Panc1 (cell line): ENCODE data around the gene NCOA4. TPM values are rescaled to one million over a fixed set of nuclear protein-coding genes. Genes with fewer than 3 reads are reported as not detected.

ENCODE experiments used
- ATAC-seq: fragments of 200-7000 bp; cut with Tn5 transposase; 2 replicates; pipeline ENCODE4 v1.9.1; 2020; ENCODE audit warnings: mild to moderate bottlenecking, moderate library complexity
- BruUV-seq: library from RNA; stranded (reverse); fragments of 400-500 nt; replicated peaks from 2 replicates; lab custom pipeline; 2021; lab: Mats Ljungman, UMichigan
- CTCF ChIA-PET: fragments of 300-600 bp; sonication (Branson Sonifier 250); formaldehyde crosslinking; loops from one replicate; lab custom pipeline; 2022; ENCODE audit warnings: antibody characterized with exemption; lab: Charles Lee
- POLR2A ChIA-PET: fragments of 300-600 bp; sonication (Branson Sonifier 250); formaldehyde crosslinking; loops from one replicate; lab custom pipeline; 2022; ENCODE audit warnings: antibody characterized with exemption; lab: Charles Lee
- DNase-seq: peaks from one replicate; pipeline ENCODE4 v3.0.0-alpha.2; 2010; ENCODE audit warnings: low read depth, low spot score
- H3K27ac ChIP-seq: 2 replicates; pipeline ENCODE4 v1.5.1; 2011; ENCODE audit warnings: mild to moderate bottlenecking, low read length, inconsistent platforms
- H3K27me3 ChIP-seq: fragments of 200-500 bp; sonication (Bioruptor generic); 2 replicates; pipeline ENCODE4 v1.6.0; 2014; ENCODE audit warnings: low read length, inconsistent platforms; ENCODE audit not compliant: control insufficient read depth, insufficient read depth
- H3K36me3 ChIP-seq: fragments of 200-500 bp; sonication (Bioruptor generic); 2 replicates; pipeline ENCODE4 v1.5.1; 2014; ENCODE audit warnings: inconsistent platforms, mild to moderate bottlenecking, low read length, moderate library complexity; ENCODE audit not compliant: control insufficient read depth, insufficient read depth
- H3K4me1 ChIP-seq: 2 replicates; pipeline ENCODE4 v1.5.1; 2011; ENCODE audit warnings: inconsistent platforms, mild to moderate bottlenecking, low read length, moderate library complexity; ENCODE audit not compliant: control insufficient read depth, insufficient read depth
- H3K4me3 ChIP-seq, 2 experiments: 2 replicates each; pipeline ENCODE4 v1.5.1; 2011 to 2012; ENCODE audit warnings: low read depth in 2 of 2, low read length in 2 of 2, mild to moderate bottlenecking in 2 of 2, inconsistent platforms in 1 of 2, moderate library complexity in 1 of 2
- H3K9me3 ChIP-seq: fragments of 200-500 bp; sonication (Bioruptor generic); 2 replicates; pipeline ENCODE4 v1.5.1; 2014; ENCODE audit warnings: low read depth, mild to moderate bottlenecking, inconsistent platforms, low read length, moderate library complexity; ENCODE audit not compliant: control insufficient read depth, insufficient read depth
- POLR2AphosphoS5 ChIP-seq: IDR thresholded peaks from 2 replicates; pipeline ENCODE4 v1.6.1; 2012; ENCODE audit warnings: mild to moderate bottlenecking, low read depth, low read length, moderate library complexity
- SIN3A ChIP-seq: IDR thresholded peaks from 2 replicates; pipeline ENCODE4 v1.6.1; 2012; ENCODE audit warnings: low read depth, mild to moderate bottlenecking, low read length, moderate library complexity, borderline replicate concordance; ENCODE audit not compliant: insufficient read depth
- TCF7L2 ChIP-seq: IDR thresholded peaks from 2 replicates; pipeline ENCODE4 v1.6.1; 2011; ENCODE audit warnings: mild to moderate bottlenecking, low read depth, low read length, inconsistent platforms
- in situ Hi-C: cut with HindIII; loops from 2 replicates; pipeline ENCODE4 v1.10.0; 2016; ENCODE audit warnings: low sequenced_read_pairs, low pct_unique_long_range_greater_than_20kb
- intact Hi-C: fragments of 100-400 bp; cut with micrococcal nuclease; formaldehyde crosslinking; loops from one replicate; pipeline ENCODE4 v1.10.0; 2022; ENCODE audit not compliant: unreplicated experiment
- total RNA-seq: library from RNA; stranded (reverse); gene quantifications from one replicate; pipeline ENCODE4 v1.2.1, GENCODE V29; 2021; ENCODE audit not compliant: unreplicated experiment
- TF ChIP-seq, protein P1 (sequence below): fragments of 450-650 bp; IDR thresholded peaks from 2 replicates; pipeline ENCODE4 v1.5.1; 2017; ENCODE audit warnings: mild to moderate bottlenecking
- TF ChIP-seq, protein P2 (sequence below), 2 experiments: IDR thresholded peaks; 2 replicates each; pipeline ENCODE4 v1.6.1; 2011 to 2012; ENCODE audit warnings: low read depth in 2 of 2, control low read depth in 1 of 2, low read length in 1 of 2, mild to moderate bottlenecking in 1 of 2, moderate library complexity in 1 of 2; ENCODE audit not compliant: insufficient read depth in 1 of 2

Gene NCOA4
- total RNA-seq, 1 experiment from 2014 or later, result 119 TPM

DNA sequence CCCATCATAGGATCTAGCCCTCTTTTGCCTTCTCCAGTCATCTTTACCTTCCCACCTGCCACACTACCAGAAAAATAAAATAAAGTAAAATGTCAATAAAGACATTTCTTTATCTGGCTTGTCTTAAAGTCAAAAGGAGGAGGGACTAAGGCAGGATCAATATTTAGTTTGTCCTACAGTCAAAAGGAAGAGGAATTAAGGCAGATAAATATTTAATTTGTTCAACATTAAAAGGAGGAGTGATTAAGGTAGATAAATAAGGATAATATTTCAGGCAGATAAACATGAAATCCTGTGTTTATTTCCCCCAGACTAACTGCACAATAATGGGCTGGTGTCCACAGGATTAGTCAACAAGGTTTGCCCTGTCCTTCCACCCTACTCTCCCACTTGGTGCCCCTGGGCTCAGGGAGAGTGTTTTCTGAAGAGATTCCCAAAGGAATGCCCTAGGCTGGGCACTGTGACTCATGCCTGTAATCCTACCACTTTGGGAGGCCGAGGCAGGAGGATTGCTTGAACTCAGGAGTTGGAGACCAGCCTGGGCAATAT is 33.9 kb upstream of the NCOA4 start:
- Histone ChIP-seq H3K4me1 (no peaks in the 10 kb centered on the region), H3K4me3 (no peak overlapping the region), H3K36me3 (no peaks in the 10 kb centered on the region), H3K9me3 (no peaks in the 10 kb centered on the region), H3K27me3 (no peaks in the 10 kb centered on the region; the same call in 1 of the 2 replicates), H3K27ac (no peak overlapping the region)
- no peak for DNase-seq
- intact Hi-C loops (no loop called here), in situ Hi-C loops (no loop called here)
- BruUV-seq, result no TSS peak
- ATAC-seq, result no peak
- ChIA-PET CTCF (no interaction called here), POLR2A (no interaction called here)
- TF ChIP-seq TCF7L2 (no peak), POLR2AphosphoS5 (no peak), SIN3A (no peak)
- TF ChIP-seq, protein P1, sequence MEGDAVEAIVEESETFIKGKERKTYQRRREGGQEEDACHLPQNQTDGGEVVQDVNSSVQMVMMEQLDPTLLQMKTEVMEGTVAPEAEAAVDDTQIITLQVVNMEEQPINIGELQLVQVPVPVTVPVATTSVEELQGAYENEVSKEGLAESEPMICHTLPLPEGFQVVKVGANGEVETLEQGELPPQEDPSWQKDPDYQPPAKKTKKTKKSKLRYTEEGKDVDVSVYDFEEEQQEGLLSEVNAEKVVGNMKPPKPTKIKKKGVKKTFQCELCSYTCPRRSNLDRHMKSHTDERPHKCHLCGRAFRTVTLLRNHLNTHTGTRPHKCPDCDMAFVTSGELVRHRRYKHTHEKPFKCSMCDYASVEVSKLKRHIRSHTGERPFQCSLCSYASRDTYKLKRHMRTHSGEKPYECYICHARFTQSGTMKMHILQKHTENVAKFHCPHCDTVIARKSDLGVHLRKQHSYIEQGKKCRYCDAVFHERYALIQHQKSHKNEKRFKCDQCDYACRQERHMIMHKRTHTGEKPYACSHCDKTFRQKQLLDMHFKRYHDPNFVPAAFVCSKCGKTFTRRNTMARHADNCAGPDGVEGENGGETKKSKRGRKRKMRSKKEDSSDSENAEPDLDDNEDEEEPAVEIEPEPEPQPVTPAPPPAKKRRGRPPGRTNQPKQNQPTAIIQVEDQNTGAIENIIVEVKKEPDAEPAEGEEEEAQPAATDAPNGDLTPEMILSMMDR, result no peak
- TF ChIP-seq, protein P2, sequence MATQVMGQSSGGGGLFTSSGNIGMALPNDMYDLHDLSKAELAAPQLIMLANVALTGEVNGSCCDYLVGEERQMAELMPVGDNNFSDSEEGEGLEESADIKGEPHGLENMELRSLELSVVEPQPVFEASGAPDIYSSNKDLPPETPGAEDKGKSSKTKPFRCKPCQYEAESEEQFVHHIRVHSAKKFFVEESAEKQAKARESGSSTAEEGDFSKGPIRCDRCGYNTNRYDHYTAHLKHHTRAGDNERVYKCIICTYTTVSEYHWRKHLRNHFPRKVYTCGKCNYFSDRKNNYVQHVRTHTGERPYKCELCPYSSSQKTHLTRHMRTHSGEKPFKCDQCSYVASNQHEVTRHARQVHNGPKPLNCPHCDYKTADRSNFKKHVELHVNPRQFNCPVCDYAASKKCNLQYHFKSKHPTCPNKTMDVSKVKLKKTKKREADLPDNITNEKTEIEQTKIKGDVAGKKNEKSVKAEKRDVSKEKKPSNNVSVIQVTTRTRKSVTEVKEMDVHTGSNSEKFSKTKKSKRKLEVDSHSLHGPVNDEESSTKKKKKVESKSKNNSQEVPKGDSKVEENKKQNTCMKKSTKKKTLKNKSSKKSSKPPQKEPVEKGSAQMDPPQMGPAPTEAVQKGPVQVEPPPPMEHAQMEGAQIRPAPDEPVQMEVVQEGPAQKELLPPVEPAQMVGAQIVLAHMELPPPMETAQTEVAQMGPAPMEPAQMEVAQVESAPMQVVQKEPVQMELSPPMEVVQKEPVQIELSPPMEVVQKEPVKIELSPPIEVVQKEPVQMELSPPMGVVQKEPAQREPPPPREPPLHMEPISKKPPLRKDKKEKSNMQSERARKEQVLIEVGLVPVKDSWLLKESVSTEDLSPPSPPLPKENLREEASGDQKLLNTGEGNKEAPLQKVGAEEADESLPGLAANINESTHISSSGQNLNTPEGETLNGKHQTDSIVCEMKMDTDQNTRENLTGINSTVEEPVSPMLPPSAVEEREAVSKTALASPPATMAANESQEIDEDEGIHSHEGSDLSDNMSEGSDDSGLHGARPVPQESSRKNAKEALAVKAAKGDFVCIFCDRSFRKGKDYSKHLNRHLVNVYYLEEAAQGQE (IDR thresholded peaks at IDR 0.05; ENCODE audit: insufficient read depth in 1 of 2, low read depth in 2 of 2, low read length in 1 of 2), result no peak

DNA sequence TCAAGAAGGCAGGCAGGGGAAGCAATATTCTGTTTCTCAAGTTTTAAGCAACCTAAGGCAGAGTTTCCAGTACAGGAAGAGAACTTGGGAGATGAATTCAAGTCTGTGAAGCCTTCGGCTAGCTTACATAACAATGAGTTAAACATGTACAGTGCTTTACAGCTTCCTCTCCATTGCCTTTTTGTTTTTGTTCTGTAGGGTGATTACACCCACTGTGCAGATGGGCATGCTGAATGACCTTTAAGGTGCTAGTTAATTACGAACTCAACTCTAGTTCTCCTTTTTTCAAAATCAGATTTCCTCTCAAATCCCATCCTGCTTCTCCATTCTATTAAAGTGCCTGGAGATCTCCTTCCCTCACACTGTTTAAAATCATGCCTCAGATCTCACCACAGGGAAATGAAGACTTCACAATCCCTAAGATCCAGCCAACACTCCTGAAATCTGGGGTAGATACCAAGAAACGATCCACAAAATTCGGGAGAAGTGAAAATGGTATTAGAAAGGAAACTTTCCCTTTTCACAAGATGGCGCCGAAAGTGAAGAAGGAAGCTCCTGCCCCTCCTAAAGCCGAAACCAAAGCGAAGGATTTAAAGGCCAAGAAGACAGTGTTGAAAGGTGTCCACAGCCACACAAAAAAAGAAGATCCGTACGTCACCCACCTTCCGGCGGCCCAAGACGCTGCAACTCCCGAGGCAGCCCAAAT is 32.5 kb upstream of the NCOA4 start:
- BruUV-seq, result no TSS peak
- POLR2A ChIA-PET, result no interaction called here

More for the DNA sequence above, 32.5 kb upstream of the NCOA4 start:
- DNase-seq, result no peak
- Histone ChIP-seq H3K27me3 (no peaks in the 10 kb centered on the region; the same call in 1 of the 2 replicates), H3K4me3 (no peak overlapping the region), H3K36me3 (no peaks in the 10 kb centered on the region), H3K9me3 (no peaks in the 10 kb centered on the region), H3K4me1 (no peaks in the 10 kb centered on the region), H3K27ac (no peak overlapping the region)
- no peak for ATAC-seq
- CTCF ChIA-PET, result no interaction called here
- intact Hi-C loops, result no loop called here
- TF ChIP-seq TCF7L2 (no peak), POLR2AphosphoS5 (no peak), SIN3A (no peak)
- TF ChIP-seq, protein P1, result no peak
- TF ChIP-seq, protein P2 (IDR thresholded peaks at IDR 0.05; ENCODE audit: insufficient read depth in 1 of 2, low read depth in 2 of 2, low read length in 1 of 2), result no peak
- in situ Hi-C loops, result no loop called here
